ENCODE measurements around the gene GSE1.

The GSE1 gene

DNA sequence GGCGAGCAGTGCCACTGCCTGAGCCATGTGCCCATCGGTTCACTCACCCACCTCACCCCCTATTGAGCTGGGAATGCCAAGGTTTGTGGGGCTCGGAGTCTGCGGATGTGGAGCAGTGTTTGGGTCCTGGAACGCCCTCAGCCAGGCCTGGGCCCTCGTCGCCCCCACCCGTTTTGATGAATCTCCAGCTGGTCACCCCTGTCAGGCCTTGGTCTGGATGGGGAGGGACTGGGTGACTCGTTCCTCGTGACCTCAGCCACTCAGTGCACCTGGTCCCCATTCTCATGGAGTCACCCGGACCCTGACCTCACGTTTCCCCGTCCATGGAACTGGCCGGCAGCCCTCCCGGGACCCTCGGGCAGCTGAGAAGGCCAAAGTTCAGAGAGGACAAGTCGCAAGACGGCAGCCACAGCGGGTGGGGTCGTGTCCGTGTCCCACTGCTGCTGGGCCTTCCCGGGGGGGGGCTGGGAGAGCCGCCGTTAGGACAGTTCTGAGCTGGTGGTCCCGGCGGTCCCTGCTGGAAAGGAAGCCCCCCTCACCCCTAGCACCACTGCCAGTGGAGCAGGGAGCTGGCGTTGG, 23.2 kb downstream of the GSE1 start:
- no peak for DNase-seq

DNA sequence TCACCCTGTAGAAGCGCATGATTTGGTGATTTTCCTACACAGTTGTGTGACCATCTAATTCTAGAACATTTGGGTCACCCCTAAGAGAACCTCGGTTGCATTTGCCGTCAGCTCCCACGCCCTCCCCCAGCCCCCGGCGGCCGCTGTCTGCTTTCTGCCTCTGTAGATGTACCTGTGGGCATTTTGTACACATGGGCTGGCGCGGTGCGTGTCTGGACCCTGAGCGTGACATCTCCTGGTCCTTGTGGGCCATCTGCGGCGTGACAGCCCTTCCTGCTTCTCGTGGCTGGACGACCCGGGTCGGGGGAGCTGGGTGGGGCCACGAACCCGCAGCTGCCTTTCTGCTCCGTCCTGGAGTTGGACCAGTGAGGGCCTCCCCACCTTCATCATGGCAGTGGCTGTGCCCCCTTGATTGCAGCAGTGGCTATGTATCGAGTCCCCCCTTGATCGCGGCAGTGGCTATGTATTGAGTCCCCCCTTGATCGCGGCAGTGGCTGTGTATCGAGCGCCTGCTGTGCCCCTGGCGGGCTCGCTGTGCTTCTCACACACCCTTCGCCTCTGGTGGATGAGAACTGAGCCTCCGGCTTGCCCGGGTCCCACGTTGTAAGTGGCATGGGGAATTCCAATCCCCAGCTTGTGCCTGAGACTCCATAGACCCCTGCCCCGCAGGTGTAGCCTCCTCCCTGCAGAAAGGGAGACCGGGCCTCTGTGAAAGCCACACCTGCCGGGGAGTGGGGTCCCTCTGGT, 24.1 kb downstream of the GSE1 start:
- no peak for DNase-seq

DNA sequence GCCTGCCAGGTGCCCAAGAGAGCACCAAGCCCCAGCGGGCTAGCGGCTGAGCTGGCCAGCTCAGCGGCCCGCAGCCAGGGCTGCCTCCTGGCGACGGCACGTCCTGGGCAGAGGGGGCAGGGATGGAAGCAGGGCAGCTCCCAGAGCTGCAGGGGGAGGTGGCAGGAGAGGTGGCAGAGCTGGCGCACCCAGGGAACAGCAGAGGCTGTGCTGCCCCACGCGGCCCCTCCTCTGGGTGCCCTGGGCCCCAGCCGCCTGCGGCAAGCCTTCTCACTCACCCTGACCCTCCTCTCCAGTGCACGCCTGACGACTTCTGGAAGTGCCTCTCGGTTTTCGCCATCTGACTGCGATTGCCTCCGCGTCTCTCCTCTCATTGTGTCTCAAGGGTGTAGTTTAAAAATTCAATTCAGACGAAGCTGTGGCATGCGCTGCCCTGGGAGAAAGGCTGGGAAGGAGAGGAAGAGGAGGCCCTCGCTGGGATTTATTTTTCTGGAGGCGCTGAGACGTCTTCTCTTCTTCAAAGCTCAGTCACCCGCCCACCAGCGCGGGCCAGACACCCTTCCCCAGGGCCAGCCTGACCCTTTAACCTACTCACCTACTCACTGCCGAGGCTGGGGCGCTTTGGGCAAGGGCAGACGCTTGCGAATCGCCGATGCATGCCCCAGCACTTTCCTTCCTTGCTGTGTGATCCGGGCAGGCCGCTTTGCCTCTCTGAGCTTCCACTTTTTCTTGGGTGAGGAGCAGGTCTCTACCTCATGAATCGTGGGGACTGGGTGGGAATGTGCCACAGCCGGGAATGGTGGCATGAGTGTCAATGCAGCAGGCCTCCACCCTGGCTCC, 24.9 kb downstream of the GSE1 start:
- no peak for DNase-seq

DNA sequence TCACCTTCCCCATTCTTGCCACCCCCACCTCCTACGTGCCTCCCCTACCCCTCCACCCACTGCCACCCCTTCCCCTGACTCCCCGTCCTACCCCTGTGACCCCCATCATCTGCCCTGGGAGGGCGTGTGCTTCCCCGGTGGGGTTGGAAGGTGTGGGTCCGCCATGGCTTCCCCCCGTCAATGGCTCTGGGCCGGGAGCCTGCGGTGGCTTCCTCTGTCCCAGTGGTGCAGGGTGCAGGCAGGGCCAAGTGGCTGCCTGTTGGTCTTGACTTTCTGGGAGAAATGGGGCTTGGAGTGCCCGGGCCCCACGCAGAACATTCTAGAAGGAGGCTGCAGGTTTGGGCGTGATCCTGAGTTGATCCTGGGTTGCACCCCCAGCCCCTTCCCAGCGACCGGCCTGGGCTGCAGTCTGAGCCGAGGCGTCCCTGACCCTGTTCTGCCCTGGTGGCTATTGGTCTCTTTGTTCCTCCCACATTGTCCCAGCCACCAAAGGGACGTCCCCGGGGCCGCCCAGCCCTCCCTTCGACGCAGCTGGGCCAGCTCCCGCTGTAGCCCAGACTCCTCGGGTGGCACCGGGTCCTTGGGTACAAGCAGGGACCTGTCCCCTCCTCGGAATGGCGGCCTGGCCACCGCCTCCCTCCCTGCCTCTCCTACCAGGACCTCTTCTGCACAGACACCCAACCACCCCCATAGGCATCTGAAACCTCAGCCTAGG, 25.7 kb downstream of the GSE1 start:
- DNase-seq, result no peak

DNA sequence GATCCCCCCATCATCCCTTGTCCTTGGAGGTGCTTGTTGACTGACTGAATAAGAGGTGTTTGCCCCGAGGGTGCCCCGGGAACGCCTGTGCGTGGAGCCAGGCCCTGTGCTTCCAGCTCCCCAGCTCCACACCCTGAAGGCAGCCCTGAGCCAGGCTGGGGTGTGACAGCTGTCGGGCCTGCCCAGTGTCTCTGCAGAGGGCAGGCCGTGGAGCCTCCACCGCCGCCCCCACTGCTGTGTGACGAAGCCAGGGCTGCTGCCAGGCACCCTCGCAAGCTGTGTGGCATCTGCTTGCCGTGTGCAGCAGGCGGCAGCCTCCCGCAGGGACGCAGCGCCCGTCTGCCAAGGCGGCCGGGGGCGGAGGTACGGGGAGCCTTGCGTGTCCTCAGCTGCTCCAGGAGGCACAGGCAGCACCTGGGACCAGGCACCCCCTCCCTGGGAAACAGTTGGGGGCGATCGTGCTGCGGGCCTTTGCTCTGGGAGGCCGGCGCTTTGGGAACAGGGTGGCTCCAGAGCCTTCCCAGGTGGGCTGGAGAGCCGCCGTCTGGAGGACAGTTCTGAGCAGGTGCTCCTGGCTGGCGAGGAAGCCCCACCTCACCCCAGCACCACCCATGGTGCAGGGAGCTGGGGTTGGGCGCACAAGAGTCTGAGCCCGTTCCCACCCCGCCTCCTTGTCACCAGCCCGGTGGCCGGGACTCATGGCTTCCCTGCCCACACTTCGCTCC, 26.6 kb downstream of the GSE1 start:
- no peak for DNase-seq

DNA sequence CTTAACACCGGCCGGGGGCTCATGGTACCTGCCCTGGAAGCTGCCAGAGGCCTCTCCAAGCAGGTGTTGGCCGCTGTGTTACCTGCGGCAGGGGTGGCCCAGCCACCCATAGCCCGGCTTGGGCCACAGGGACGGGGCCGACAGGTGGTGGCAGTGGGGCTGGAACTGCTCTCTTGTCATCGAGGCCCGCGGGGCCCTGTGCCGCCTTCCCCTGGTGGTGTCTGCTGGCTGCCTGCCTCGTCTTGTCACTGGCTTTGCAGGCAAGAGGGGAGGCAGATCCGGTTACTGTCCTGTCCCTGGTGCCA, 27.1 kb downstream of the GSE1 start:
- no peak for DNase-seq

DNA sequence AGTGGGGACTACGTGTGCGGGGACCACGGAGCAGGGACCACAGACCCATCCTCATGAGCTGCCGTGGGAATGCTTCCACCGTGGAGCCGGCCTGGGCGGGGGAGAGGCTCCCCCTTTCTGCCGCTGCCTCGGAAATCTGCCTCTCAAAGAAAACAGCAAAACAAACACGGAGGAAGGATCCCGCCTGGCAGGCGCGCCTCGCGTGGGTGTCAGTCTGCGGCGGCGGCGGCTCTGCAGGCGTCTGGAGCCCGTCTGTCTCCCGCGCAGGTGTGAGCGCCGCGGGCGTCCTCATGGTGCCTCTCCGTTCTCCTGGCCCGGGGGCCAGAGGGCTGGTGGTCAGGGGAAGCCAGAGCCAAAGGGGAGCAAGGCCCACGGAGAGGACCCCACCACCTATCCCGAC, 27.5 kb downstream of the GSE1 start:
- no peak for DNase-seq

DNA sequence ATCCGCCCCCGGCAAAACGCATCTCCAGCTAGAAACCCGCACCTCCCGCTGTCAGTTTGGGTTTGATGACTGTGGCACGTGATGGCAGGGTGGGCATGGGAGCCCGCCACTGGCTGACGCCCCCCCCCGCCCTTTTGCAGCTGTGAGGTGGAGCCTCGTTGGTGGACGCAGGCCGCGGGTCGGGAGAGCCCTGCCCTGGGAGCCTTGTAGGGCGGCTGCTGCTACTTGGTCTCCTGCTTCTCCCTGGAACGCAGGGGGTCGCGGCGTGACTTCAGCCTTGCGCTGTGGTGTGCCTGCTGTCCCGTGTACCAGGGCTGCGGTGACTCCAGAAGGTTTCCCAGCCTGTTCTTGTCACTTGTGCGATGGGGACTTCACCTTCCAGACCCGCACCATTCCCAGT, 28.2 kb downstream of the GSE1 start:
- no peak for DNase-seq

DNA sequence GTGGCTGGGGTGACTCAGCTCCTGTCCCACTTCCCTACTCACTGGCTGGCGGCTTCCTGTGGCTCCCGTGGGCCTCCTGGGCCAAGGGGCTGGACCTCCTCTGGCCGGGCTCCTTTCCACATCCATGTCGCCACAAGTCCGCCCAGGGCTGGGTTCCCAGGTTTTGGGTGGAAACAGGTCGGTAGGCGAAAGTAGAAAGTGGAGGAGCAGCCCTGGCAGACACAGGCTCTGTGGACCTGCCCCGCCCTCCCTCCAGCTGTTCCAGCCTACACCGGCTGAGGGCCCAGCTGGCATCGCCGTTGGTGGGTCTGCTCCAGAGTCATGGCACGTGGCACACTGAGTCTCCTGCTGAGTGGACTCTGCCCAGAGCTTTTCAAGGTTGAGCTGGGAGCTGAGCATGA, 28.7 kb downstream of the GSE1 start:
- no peak for DNase-seq

DNA sequence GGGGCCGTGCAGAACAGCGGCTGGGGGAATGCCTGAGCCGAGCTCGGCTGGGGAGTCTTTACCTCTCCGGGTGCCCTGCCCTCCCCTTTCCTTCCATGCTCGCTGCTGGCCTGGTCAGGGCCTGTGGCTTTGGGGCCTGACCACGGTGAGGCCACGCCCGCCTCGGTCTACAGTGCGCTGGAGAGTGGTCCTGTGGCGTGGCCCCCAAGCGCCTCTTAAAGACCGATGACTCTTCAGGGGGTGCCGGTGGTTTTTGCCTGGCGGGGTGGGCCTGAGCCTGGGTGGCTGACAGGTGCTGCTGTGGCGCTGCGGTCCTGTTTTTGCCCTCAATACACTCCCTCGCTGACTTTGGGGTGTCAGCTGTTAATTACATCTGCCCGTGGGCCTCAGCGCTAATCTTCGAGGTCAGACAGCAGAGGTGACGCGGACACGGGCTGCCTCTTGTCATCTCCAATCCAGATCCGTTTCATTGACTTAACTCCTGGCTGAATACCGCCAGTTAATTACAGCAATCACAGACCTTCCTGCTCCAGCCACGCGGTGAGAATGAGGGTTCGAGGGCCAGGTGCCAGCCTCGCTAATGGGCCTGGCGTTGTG, 29.7 kb downstream of the GSE1 start:
- DNase-seq, result no peak

DNA sequence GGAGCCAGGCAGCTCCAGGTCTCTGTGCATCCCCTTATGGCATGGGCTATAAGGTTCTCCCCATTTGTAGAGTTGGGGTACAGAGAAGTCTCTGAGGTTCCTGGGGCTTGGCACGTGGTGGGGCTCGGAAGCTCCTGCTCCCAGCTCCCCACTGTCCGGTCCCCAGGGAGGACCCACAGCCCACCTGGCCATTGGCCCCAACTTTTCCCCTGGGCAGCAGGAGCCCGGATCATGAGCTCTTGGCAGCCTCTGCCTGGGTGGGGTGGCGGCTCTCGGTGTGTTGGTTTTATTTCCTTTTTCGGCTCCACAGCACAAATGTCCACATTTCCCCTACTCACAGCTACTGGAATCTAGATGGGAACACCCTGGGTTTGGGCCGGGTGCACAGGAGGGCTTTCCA, 30.5 kb downstream of the GSE1 start:
- no peak for DNase-seq

DNA sequence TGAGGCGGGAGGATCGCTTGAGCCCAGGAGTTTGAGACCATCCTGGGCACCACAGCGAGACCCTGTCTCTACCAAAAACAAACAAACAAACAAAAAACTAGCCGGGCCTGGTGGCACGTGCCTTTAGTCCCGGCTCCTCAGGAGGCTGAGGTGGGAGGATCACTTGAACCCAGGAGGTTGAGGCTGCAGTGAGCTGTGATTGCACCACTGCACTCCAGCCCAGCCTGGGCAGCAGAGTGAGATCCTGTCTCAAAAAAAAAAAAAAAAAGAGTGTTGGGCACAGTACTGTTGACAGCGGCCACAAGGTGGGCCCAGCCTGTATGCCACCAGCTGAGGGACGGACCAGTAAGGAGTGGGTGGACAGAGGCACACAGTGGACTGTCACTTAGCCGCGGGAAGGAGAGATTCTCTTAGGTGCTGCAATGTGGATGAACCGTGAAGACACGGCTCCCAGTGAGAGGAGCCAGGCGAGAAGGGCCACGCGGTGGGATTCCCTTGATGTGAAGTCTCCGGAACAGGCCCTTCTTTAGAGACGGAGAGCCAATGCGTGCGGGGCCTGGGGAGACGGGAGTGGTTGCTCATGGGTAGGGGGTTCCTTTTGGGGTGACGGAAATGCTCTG, 31.1 kb downstream of the GSE1 start:
- no peak for DNase-seq

DNA sequence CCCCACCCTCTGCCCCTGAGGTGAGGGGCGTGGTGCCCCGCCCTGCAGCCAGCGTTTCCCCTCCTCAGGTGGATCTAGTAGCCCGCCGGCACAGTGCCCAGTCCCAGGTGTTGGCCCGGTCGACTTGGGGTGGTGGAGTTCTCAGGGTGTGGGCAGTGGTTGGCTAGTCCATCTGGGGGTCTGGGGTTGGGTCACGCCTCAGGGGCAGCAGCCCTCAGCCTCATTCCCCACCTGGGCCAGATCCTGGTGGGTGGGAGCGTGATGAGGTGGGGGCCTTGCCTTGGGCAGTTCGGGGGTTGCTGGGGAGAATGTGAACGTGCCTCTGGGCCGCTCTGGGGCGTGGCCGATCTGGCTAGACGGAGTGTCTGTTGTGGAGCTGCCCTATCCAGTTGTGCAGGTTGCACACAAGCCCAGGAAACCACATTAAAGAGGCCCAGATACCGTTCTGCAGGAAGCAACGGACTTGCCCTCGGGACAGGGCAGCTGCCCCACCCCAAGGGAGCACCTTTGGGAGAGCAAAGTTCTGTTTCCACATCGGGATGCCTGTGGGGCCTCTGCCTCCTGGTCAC, 32.0 kb downstream of the GSE1 start:
- DNase-seq, result no peak

DNA sequence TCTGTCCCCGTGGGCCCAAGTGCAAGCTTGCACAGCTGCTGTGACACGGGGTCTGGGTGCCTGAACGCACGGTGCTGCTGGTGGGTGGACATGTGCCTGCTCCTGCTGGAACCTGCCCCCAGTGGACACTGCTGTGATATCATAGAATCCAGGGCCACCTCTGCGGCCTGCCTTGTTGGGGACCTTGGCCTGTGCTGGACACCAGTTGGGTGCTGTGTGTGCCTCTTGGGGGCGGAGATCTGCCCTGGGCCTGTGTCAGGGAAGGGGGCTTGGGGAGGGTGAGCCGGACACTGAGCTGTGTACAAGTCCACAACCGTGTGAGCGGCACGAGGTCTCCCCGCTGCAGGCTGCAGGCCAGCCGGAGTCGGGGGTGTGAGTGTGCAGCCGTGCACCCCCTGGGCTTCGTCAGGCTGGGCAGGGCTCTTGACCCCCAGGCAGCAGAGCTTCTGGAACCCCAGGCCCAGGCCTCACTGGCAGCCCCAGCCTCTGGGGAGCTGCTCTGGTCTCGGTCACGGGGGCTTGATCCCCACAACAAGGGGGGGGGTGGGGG, 33.3 kb downstream of the GSE1 start:
- DNase-seq, result no peak

DNA sequence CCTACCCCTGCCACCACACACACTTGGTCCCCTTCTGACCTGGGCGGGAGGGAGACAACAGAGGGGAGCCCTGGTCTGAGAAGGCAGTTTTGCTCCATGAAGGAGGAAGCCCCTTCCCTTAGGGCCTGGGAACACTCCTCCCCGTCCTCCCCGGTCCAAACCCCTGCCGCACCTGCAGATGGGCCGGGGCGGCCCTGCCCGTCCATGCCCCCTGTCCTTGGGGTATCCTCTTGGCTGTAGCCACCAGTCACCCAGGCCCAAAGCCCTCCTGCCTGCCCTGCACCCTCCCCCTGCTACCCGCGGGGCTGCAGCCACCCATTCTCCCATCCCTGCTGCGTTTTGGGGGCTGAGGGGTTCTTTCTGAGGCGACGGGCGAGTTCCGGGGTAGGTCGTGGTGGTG, 33.9 kb downstream of the GSE1 start:
- DNase-seq, result no peak

DNA sequence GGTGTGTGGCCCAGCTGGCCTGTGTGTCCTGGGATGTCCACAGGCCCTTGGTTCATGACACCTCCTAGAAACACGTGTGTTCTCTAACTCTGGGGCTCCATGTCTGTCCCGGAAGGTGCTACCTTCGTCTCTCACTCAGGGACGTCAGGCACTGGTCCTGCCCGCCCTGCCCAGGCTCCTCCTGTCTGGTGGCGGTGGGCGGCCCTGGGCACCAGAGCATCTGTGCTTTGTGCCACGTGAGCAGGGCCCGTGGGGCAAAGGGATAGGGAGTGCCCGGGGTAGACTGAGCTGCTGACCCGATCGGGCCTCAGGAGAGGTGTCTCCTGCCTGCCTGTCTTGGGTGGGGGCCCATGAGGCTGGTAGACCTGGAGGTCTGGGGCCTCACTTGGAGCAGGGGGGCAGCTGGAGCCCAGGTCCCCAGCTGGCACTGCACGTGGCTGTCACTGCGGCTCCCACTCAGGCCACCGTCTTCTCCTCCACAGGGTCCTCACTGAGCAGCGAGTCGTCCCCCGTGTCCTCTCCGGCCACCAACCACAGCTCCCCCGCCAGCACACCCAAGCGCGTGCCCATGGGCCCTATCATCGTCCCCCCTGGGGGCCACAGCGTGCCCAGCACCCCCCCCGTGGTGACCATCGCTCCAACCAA, 35.1 kb downstream of the GSE1 start:
- no peak for DNase-seq

DNA sequence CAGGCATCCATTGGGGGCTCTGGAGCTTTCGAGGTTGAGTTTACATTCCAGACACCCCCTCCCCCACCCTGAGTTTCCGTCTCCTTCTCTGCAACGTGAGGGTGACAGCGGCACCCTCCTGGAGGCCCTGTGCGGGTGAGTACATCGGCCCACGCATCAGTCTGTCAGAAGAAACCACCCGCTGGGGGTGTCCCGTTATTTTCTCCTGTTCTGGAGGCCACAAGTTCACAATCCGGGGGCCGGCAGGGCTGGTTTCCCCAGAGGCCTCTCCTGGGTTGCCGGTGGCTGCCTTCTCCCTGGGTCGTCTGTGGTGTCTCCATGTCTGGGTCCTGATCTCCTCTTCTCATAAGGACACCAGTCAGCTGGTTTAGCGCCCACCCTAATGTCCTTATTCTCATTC, 35.7 kb downstream of the GSE1 start:
- no peak for DNase-seq

DNA sequence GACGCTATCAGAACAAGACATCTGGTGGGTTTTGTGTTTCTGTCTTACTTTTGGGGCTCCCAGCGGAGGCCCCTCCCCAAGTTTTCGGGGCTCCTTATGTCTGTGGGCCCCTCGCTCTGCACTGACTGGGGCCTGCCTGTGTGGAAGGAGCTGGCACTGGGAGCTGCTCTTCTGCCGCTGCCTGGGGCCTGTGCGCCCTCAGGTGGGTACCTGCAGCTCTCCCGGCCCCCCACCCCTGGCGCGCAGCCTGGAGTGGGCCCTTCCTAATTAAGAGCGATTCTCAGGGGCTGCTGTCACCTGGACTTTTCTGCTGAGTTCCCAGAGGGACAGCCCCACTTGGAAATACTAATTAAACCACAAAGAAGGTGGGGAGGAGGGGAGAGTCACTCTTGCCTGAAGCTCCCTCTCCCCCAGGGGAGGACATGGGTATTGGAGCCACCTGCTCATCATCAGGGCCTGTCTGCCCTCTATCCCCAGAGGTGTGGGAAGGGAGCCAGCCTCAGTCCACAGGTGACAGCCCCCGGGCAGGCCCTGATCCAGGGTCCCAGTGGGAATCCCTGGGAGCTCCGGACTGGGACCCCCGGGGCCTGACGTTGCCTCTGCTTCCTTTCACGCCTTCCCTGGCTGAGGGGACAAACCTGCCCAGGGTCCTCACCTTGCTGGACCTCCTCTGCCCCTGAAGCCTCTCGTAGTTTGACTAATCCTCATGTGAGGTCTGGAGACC, 36.5 kb downstream of the GSE1 start:
- DNase-seq, result no peak

DNA sequence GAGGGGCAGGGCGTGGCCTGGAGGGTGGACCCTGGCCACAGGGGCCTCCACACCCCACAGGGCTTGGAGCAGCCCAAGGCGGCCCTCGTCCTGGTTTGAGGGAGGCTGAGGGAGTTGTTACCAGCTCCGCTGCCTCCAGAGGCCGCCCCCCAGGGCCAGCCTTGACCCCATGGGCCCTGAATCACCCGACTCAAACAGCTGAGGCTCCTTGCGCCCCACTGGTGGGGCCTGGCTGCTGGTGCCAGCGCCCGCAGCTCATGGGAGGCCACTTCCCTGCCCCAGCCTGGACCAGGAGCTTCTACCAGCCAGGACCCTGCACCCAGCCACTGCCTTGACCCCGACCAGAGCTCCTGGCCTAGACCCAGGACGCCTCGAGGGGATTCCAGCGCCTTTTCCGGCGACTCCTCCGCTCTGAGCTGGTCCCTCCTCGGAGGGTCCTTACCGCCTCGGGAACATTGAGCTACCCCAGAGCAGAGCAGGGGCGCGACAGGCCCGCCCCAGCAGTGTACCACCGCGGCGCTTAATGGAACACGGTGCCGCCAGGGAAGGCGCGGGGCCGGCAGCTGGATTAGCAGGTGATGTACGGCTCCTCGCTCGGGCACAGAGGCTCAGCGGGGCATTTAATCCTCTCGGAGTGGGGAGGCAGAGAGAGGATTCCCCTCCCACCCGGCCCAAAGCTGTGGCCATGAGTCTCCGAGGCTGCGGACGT, 37.2 kb downstream of the GSE1 start:
- DNase-seq, result no peak
